Measurements from ENCODE around the gene LHX2. TPM values are rescaled to one million over a fixed set of nuclear protein-coding genes. Genes with fewer than 3 reads are reported as not detected.

Gene LHX2
- total RNA-seq, 2 experiments from 2014 or later: not detected

DNA sequence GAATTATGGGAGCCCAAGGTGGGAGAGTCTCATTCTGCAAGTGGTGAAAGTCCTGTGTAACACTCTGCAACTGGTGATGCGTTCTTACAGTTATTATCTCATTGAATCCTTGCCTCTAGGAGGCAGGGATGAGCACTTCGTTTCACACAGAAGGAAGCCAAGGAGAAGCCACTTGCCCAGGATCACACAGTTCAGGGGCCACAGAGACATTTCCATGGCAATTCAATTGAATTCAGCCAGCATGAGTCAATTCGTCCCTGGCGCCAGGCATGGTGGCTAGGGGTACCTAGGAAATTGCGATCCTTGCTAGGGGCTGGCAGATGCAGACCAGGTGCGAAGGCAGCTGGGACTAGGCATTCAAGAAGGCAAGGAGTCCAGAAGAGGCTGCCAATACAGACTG, 26.2 kb downstream of the LHX2 start:
- H3K27ac Mint-ChIP-seq: no peak overlapping the region
- H3K9me3 Mint-ChIP-seq: no peaks in the 10 kb centered on the region
- peaks cover 53% of the 10 kb centered on the region for H3K27me3 Mint-ChIP-seq
- ChIA-PET POLR2A (no interaction called here), CTCF (interaction anchor here (0.9 kb wide), 1 partner anchor 439 kb away, joined by 3 read pairs; no protein-coding TSS in a partner anchor)
- no peak overlapping the region for H3K4me3 Mint-ChIP-seq
- H3K4me1 Mint-ChIP-seq: peaks cover 8% of the 10 kb centered on the region
- no peak for DNase-seq
- no peaks in the 10 kb centered on the region for H3K36me3 Mint-ChIP-seq (ENCODE audit: low read depth)

DNA sequence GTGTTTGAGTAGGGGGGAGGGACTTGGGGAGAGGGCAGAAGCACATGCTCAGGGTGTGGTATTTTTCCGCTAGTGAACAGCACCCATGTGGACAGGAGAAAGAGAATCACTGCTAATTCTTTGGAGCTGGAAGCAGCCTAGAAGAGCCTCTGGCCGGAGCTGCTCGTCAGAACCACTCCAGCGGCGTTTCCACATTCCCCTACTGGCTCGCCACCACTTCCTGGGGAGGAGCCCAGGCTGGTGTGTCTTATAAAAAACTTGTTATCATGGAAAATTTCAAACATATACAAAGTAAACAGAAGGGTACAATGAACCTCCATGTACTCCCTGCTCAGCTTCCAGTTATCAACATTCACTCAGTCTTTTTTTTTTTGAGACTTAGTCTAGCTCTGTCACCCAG, 26.7 kb downstream of the LHX2 start:
- Mint-ChIP-seq H3K36me3 (ENCODE audit: low read depth) (no peaks in the 10 kb centered on the region), H3K27ac (no peak overlapping the region), H3K4me3 (no peak overlapping the region), H3K4me1 (peaks cover 7% of the 10 kb centered on the region), H3K9me3 (no peaks in the 10 kb centered on the region), H3K27me3 (peaks cover 52% of the 10 kb centered on the region)
- ChIA-PET POLR2A (no interaction called here), CTCF (interaction anchor here (0.9 kb wide), 1 partner anchor 439 kb away, joined by 3 read pairs; no protein-coding TSS in a partner anchor)
- DNase-seq: no peak

DNA sequence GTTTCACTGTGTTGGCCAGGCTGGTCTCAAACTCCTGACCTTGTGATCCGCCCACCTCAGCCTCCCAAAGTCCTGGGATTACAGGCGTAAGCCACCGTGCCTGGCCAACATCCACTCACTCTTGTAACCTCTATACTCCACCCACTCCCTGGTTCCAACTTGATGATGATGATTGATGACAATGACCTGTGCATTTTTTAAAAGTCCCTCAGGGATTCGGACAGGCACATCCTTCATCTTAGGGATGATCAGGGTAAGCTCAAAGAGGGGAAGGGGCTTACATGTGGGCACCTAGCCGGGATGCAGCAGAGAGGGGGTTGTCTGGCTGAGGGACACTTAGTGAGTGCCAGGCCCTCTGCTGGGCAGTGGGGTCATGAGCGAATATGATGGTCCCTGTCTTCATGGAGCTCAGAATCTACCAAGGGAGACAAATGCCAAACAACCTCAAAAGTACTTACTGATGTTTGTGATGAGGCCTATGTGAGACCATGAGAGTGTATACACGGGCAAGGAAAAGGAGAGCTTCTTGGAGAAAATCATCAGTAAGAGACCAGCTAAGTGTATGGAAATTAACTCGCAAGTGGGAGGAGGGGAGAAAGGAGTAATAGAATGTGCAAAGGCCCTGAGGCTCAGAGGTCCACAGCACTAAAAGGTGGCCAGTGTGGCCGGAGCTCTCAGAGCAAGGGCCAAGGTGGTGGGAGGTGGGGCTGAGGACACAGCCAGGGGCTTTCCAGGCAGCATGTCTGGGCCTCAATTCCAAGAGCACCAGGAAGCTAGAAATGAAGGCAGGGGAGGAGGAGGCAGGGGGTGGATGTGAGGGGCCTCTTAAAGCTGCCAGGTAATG, 27.4 kb downstream of the LHX2 start:
- POLR2A ChIA-PET: interaction anchor here (0.6 kb wide), 1 partner anchor 17 kb away, joined by 13 read pairs; no protein-coding TSS in a partner anchor
- no peak overlapping the region for H3K4me3 Mint-ChIP-seq
- H3K4me1 Mint-ChIP-seq: peaks cover 7% of the 10 kb centered on the region
- H3K27ac Mint-ChIP-seq: no peak overlapping the region
- CTCF ChIA-PET: interaction anchor here (0.6 to 2.3 kb wide), 2 partner anchors 22 to 496 kb away, joined by 3 to 16 read pairs; no protein-coding TSS in a partner anchor
- H3K36me3 Mint-ChIP-seq (ENCODE audit: low read depth): no peaks in the 10 kb centered on the region
- no peak for DNase-seq
- peaks cover 51% of the 10 kb centered on the region for H3K27me3 Mint-ChIP-seq
- H3K9me3 Mint-ChIP-seq: no peaks in the 10 kb centered on the region

DNA sequence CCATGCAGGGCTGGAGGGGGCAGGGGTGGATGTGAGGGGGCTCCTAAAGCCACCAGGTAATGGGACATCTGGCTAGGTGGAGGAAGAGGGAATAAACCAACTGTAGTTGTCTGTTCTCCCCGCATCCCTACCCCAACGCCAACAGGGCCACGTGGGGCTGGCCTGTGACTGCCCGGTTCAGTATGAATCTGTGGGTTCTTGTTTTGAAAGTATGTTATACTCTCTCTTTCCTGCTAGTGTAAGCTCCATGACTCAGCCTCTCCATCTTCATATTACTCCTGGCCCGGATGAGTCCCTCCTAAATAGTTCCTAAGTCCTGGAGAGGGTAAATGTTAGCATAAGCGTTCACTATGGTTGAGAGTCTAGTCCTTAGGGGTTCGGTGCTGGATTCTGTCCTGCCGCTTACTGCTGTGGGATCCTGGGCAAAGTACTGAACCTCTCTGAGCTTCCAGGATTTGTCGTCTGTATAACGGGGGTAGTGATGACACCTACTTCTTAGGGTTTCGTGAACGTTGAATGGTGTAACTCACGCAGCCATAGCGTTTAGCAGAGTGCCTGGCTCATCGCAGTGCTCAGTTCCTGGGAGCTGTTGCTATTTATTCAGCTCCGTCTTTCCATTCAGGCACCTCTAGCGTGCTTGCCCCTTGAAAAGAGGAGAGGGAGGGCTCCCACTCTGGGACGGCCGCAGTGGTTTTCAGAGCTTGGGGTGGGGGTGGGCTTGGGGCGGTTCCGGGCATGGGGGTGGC, 28.8 kb downstream of the LHX2 start:
- CTCF ChIA-PET: interaction anchor here (0.5 to 2.3 kb wide), 13 partner anchors 8 to 593 kb away, joined by 3 to 16 read pairs (median 3); no protein-coding TSS in a partner anchor
- DNase-seq: no peak
- Mint-ChIP-seq H3K36me3 (ENCODE audit: low read depth) (no peaks in the 10 kb centered on the region), H3K9me3 (no peaks in the 10 kb centered on the region), H3K4me3 (no peak overlapping the region), H3K27me3 (peaks cover 58% of the 10 kb centered on the region), H3K4me1 (peaks cover 7% of the 10 kb centered on the region), H3K27ac (no peak overlapping the region)
- POLR2A ChIA-PET: no interaction called here

DNA sequence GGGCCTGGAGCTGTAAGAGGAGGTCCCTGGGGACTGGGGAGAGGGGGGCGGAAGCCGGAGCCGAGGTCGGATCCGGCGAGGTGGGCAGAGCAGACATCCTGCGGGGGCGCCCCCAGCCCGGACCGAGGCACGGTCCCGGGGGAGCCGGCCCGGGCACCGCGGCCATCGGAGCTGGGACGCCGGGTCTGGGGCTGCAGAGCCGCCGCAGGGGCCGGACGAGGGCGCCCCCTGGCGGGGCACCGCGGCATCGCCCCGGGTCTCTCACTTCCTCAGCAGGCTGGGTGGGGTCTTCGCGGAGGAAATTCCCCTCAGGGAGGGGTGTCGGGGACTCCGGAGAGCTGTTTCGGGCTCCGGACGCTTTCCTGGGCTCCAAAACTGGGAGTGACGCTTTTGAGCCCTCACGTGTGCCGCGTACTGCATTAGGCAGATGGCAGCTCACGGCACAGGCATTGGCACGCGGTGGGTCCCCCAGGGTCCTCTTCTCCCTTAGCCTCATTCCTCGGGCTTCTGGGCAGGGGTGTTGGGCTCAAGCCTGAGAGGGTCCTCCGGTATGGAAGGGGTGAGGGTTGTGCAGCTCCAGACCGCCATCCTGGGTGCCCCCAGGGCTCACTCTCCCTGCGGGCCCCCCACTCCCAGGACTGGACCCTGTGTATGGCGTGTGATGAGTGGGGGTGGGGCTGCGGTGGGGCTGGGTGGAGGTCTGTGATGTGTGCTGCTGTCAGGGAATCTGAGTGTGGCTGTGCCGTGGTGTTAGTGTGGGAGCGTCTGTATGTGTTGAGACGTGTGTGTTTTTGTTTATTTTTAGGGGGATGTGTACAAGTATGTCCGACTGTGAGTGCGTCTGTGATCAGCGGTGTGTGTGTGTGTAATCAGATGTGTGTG, 29.6 kb downstream of the LHX2 start:
- Mint-ChIP-seq H3K27ac (no peak overlapping the region), H3K36me3 (ENCODE audit: low read depth) (no peaks in the 10 kb centered on the region), H3K9me3 (no peaks in the 10 kb centered on the region), H3K4me3 (no peak overlapping the region), H3K4me1 (peaks cover 7% of the 10 kb centered on the region), H3K27me3 (peaks cover 56% of the 10 kb centered on the region)
- peak; percentile 31 for DNase-seq
- ChIA-PET POLR2A (no interaction called here), CTCF (interaction anchor here (0.7 to 2.3 kb wide), 12 partner anchors 9 to 518 kb away, joined by 3 to 16 read pairs (median 4); no protein-coding TSS in a partner anchor)

DNA sequence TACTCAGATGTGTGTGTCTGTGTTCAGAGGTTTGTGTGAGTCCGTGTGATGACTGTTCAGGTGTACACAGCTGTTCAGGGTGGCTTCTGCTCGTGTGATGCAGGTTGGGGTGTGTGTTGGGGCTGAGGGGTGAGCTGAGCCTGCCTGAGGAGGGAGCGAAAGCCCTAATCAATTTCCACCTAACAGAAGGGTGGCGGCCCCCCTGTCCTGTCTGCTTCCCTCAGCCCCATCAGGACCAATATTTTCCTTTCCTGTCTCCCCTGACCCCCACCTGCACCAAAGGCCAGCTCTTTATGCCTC, 30.2 kb downstream of the LHX2 start:
- no peak for DNase-seq
- POLR2A ChIA-PET: no interaction called here
- CTCF ChIA-PET: interaction anchor here (0.7 to 1.7 kb wide), 5 partner anchors 8 to 82 kb away, joined by 3 to 6 read pairs (median 3); no protein-coding TSS in a partner anchor
- H3K9me3 Mint-ChIP-seq: no peaks in the 10 kb centered on the region
- H3K27me3 Mint-ChIP-seq: peaks cover 60% of the 10 kb centered on the region
- no peak overlapping the region for H3K27ac Mint-ChIP-seq
- H3K36me3 Mint-ChIP-seq (ENCODE audit: low read depth): no peaks in the 10 kb centered on the region
- H3K4me1 Mint-ChIP-seq: peaks cover 7% of the 10 kb centered on the region
- no peak overlapping the region for H3K4me3 Mint-ChIP-seq

DNA sequence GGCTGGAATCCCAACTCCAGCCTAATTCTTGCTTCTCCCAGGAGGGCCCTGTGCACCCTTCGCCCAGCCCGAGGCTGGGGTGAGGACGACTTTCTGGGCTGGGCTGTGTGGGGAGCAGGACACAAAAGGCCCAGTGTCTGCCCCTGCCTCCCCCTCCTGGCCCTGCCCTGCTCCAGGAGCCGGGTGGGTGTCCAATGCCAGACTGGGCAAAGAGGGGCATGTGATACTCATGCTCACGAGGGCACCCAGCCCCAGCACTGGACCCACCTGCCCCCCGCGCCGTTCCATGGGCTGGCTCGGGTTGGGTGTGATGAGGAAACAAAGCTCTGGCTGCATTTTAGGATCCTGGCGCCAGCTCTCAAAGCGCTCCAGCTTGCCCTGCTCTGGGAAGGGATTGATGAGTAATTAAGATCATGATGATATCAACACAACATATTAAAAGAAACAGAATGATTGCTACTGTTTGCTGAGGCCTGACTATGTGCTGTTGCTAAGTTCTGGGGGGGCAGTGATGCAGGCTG, 30.7 kb downstream of the LHX2 start:
- CTCF ChIA-PET: interaction anchor here (0.7 to 1.7 kb wide), 2 partner anchors 13 to 81 kb away, joined by 3 read pairs; no protein-coding TSS in a partner anchor
- H3K36me3 Mint-ChIP-seq (ENCODE audit: low read depth): no peaks in the 10 kb centered on the region

DNA sequence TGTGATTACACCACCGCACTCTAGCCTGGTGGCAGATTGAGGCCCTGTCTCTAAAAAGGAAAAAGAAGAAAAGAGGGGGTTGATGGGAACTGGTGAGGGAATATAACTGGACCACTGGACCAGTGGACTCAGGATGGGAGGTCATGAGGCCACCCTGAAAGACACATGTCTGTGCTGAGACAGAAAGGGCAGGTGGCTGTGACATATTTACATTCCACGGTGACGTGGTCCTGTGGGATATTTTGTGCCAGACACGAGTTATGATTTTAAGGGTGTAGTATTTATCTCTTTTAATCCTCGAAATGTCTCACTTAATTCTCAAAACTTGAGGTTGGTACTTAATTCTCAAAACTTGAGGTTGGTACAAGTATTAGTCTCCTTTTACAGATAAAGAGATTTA, 32.9 kb downstream of the LHX2 start:
- Mint-ChIP-seq H3K4me1 (peaks cover 7% of the 10 kb centered on the region), H3K9me3 (no peaks in the 10 kb centered on the region), H3K36me3 (ENCODE audit: low read depth) (no peaks in the 10 kb centered on the region), H3K27ac (no peak overlapping the region), H3K27me3 (peaks cover 59% of the 10 kb centered on the region), H3K4me3 (no peak overlapping the region)
- no peak for DNase-seq
- ChIA-PET POLR2A (no interaction called here), CTCF (no interaction called here)

More for the DNA sequence above, 30.7 kb downstream of the LHX2 start:
- no peak for DNase-seq
- H3K27ac Mint-ChIP-seq: no peak overlapping the region
- POLR2A ChIA-PET: no interaction called here
- H3K9me3 Mint-ChIP-seq: no peaks in the 10 kb centered on the region
- peaks cover 7% of the 10 kb centered on the region for H3K4me1 Mint-ChIP-seq
- no peak overlapping the region for H3K4me3 Mint-ChIP-seq
- peaks cover 64% of the 10 kb centered on the region for H3K27me3 Mint-ChIP-seq

DNA sequence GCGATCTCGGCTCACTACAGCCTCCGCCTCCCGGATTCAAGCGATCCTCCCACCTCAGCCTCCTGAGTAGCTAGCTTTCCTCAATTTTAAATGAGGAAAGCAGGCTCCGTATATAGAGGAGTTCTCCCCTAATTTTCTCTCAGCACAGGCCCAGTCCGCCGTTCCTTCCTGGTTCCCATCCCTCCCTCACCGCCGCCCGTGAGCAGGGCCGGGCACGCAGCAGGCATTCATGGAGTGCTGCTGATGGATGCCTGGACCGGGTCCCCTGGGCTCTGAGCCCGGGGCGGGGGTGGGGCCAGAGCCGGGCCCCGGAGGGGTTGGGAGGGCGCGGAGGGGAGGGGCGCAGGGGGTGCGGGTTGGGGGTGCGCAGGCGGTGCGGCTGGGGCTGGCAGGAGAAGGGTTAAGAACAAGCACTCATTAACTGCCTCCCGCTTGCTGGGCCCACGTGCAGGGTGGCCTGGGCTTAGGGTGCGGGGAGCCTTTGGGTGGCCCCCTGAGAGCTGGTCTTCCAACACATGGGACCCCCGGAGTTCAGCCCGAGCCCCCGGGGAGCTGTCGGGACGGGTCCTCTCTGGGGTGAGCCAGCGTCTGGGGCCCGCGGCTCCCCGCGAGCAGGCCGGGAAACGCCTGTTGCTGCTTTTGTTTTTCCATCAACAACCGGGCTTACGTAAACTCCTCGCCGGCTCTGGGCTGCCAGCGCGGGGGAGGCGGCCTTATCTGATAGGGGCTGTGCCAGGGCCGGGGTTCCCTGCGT, 33.7 kb downstream of the LHX2 start:
- POLR2A ChIA-PET: no interaction called here
- peaks cover 6% of the 10 kb centered on the region for H3K4me1 Mint-ChIP-seq
- no peak for DNase-seq
- H3K4me3 Mint-ChIP-seq: no peak overlapping the region
- H3K9me3 Mint-ChIP-seq: no peaks in the 10 kb centered on the region
- peaks cover 58% of the 10 kb centered on the region for H3K27me3 Mint-ChIP-seq
- no peaks in the 10 kb centered on the region for H3K36me3 Mint-ChIP-seq (ENCODE audit: low read depth)
- H3K27ac Mint-ChIP-seq: no peak overlapping the region
- CTCF ChIA-PET: interaction anchor here (1.2 kb wide), 1 partner anchor 481 kb away, joined by 4 read pairs; no protein-coding TSS in a partner anchor

DNA sequence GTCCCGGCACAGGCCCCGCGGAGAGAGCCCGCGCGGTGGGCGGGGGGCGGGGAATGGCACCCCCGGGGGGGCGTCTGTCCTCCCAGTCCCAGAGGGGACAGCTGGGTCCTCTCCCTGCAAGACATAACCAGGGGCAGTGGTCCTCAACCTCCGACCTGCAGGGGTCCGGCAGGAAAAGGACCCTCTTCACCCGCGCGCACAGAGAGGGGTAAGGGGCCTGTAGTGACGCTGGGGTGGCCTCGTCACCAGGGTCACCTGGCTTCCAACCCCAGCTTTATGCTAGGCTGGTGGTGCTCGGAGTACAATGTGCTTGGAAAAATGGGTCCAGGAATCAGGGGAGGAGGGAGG, 34.2 kb downstream of the LHX2 start:
- Mint-ChIP-seq H3K27me3 (peaks cover 58% of the 10 kb centered on the region), H3K27ac (no peak overlapping the region)
- CTCF ChIA-PET: interaction anchor here (1.2 kb wide), 1 partner anchor 482 kb away, joined by 4 read pairs; no protein-coding TSS in a partner anchor

DNA sequence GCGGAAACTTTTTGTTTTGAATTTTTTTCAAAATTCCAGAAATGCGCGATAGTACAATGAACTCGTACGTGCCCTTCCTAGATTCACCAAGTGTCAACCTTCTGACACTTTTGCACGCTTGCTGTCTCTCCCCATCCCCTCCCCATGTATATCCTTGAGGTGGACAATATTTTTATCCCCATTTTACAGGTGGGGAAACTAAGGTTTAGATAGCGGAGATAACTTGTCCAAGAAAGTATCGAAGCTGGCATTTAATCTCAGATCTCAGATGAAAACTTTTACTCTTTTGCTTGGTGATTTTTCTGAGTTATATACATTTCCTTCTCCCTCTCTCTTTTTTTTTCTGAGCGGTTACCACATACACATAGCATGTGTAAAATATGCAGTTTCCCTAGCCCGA, 34.6 kb downstream of the LHX2 start:
- H3K4me3 Mint-ChIP-seq: no peak overlapping the region
- H3K27me3 Mint-ChIP-seq: peaks cover 58% of the 10 kb centered on the region
- no peaks in the 10 kb centered on the region for H3K36me3 Mint-ChIP-seq (ENCODE audit: low read depth)
- DNase-seq: no peak
- H3K4me1 Mint-ChIP-seq: peaks cover 3% of the 10 kb centered on the region
- H3K9me3 Mint-ChIP-seq: no peaks in the 10 kb centered on the region
- POLR2A ChIA-PET: no interaction called here
- H3K27ac Mint-ChIP-seq: no peak overlapping the region
- CTCF ChIA-PET: interaction anchor here (1.2 kb wide), 1 partner anchor 482 kb away, joined by 4 read pairs; no protein-coding TSS in a partner anchor

More for the DNA sequence above, 34.2 kb downstream of the LHX2 start:
- peaks cover 3% of the 10 kb centered on the region for H3K4me1 Mint-ChIP-seq
- POLR2A ChIA-PET: no interaction called here
- H3K4me3 Mint-ChIP-seq: no peak overlapping the region
- H3K36me3 Mint-ChIP-seq (ENCODE audit: low read depth): no peaks in the 10 kb centered on the region
- no peaks in the 10 kb centered on the region for H3K9me3 Mint-ChIP-seq
- DNase-seq: no peak

DNA sequence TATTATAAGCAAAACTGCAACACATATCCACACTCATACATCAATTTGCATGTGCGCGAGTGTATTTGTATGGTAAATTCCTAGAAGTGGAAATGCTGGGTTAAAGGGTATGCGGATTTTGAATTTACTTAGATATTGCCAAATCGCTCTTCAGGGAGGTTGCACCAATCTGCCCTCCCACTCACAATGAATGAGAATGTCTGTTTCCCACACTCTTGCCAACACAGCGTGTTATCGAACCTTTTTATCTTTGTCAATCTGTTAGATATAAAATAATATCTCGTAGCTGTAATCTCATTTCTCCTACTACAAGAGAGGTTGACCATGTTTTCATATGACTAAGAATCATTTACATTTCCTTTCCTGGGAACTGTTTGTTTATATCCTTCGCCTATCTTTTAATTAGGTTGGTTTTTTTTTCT, 35.7 kb downstream of the LHX2 start:
- Mint-ChIP-seq H3K27me3 (peaks cover 54% of the 10 kb centered on the region), H3K36me3 (ENCODE audit: low read depth) (no peaks in the 10 kb centered on the region), H3K4me3 (no peak overlapping the region), H3K27ac (no peak overlapping the region), H3K9me3 (no peaks in the 10 kb centered on the region), H3K4me1 (no peaks in the 10 kb centered on the region)
- DNase-seq: no peak
- POLR2A ChIA-PET: no interaction called here
- CTCF ChIA-PET: no interaction called here

All from activated CD4-positive, alpha-beta T cell treated with anti-CD3 and anti-CD28 coated beads, Interleukin-2, amount 10 ng/mL, durations not matched to agents 7 days and 5 days (primary cell).